ENCODE data around the gene CPT1B. TPM values are rescaled to one million over a fixed set of nuclear protein-coding genes. Genes with fewer than 3 reads are reported as not detected.

The CPT1B gene
- total and polyA plus RNA-seq, 2 donors (not counting 1 experiment from before 2014, with no cell fraction given): 0.82 to 4.8 TPM

DNA sequence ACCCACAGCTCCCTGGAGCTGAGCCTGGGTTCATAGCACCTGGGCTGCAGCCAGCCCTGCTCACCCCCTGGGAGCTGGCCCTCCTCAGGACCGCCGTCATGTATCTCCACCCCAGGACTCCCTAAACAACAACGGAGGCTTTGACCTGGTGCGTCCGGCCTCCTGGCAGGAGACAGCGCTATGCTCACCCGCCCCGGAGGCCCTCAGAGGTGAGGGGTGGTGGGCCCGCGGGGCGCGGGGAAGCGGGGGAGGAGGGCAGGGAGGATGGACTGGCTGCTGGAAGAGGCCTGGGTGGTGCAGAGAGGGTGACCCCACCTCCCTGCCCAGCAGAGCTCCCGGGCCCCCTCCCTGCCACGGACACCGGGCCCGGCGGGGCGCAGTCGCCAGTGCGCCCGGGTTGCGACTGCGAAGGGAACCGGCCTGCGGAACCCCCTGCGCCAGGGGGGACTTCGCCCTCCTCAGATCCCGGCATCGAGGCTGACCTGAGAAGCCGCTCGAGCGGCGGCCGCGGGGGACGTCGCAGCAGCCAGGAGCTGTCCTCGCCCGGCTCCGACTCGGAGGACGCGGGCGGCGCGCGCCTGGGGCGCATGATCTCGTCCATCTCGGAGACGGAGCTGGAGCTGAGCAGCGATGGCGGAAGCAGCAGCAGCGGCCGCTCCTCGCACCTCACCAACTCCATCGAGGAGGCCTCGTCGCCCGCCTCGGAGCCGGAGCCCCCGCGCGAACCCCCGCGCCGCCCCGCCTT lies 25.5 kb upstream of the CPT1B start:
- Histone ChIP-seq H3K4me2 (ENCODE audit: extremely low read depth, insufficient read depth, low read length) (no peak overlapping the region), H3K9ac (ENCODE audit: insufficient read depth, low read length) (no peak overlapping the region), H2AFZ (ENCODE audit: low read length) (no peak overlapping the region), H3K36me3 (ENCODE audit: control insufficient read depth, insufficient read depth, low read length) (no peaks in the 10 kb centered on the region), H3K27ac (ENCODE audit: insufficient read depth, low read length) (no peak overlapping the region), H3K4me1 (ENCODE audit: control insufficient read depth, extremely low read depth, insufficient read depth, low read length) (no peaks in the 10 kb centered on the region), H3K4me3 (replicated peaks in 1 of 4; ENCODE audit: control extremely low read depth in 1 of 4, insufficient read depth in 1 of 4, low read depth in 3 of 4, low read length in 4 of 4) (no peak overlapping the region), H3K9me3 (ENCODE audit: control insufficient read depth, insufficient read depth, low read depth, low read length) (no peaks in the 10 kb centered on the region), H3K79me2 (ENCODE audit: control insufficient read depth, insufficient read depth, low read length) (no peaks in the 10 kb centered on the region), H3K27me3 (ENCODE audit: control insufficient read depth, insufficient read depth, low read length) (peaks cover 25% of the 10 kb centered on the region), H4K20me1 (ENCODE audit: control insufficient read depth, extremely low read depth, insufficient read depth, low read length) (no peaks in the 10 kb centered on the region)
- no peak for DNase-seq (ENCODE audit: low read depth in 2 of 2)
- TF ChIP-seq, protein P1, sequence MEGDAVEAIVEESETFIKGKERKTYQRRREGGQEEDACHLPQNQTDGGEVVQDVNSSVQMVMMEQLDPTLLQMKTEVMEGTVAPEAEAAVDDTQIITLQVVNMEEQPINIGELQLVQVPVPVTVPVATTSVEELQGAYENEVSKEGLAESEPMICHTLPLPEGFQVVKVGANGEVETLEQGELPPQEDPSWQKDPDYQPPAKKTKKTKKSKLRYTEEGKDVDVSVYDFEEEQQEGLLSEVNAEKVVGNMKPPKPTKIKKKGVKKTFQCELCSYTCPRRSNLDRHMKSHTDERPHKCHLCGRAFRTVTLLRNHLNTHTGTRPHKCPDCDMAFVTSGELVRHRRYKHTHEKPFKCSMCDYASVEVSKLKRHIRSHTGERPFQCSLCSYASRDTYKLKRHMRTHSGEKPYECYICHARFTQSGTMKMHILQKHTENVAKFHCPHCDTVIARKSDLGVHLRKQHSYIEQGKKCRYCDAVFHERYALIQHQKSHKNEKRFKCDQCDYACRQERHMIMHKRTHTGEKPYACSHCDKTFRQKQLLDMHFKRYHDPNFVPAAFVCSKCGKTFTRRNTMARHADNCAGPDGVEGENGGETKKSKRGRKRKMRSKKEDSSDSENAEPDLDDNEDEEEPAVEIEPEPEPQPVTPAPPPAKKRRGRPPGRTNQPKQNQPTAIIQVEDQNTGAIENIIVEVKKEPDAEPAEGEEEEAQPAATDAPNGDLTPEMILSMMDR (conservative IDR thresholded peaks at IDR 0.05 in 1 of 2, IDR thresholded peaks at IDR 0.05 in 1 of 2; ENCODE audit: low read depth in 1 of 2, low read length in 2 of 2): no peak
- peak; percentile 59 for TF ChIP-seq EZH2 (IDR thresholded peaks at IDR 0.05; ENCODE audit: low read length, missing control alignments)

DNA sequence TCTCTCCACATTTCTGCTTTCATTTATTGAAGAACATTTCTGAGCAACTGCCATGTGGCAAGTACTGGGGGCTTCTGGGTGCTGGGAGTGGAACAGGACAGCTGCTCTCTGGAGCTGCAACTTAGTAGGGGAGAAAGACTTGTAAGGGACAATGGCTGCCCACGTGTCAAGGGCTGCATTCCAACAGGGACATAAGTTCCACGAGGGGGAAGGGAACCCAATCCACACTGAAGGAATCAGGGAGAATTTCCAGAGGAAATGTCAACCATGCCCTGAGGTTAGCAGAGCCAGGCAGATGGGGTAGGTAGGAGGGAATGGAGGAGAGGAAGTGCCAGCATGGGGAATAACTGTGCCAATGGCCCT lies 24.1 kb upstream of the CPT1B start:
- H3K4me2 ChIP-seq (ENCODE audit: extremely low read depth, insufficient read depth, low read length): no peak overlapping the region
- no peaks in the 10 kb centered on the region for H4K20me1 ChIP-seq (ENCODE audit: control insufficient read depth, extremely low read depth, insufficient read depth, low read length)
- H3K4me3 ChIP-seq (replicated peaks in 1 of 4; ENCODE audit: control extremely low read depth in 1 of 4, insufficient read depth in 1 of 4, low read depth in 3 of 4, low read length in 4 of 4): no peak overlapping the region
- no peaks in the 10 kb centered on the region for H3K36me3 ChIP-seq (ENCODE audit: control insufficient read depth, insufficient read depth, low read length)
- no peak overlapping the region for H3K9ac ChIP-seq (ENCODE audit: insufficient read depth, low read length)
- no peaks in the 10 kb centered on the region for H3K79me2 ChIP-seq (ENCODE audit: control insufficient read depth, insufficient read depth, low read length)
- H2AFZ ChIP-seq (ENCODE audit: low read length): no peak overlapping the region
- DNase-seq (ENCODE audit: low read depth in 2 of 2): no peak
- H3K4me1 ChIP-seq (ENCODE audit: control insufficient read depth, extremely low read depth, insufficient read depth, low read length): no peaks in the 10 kb centered on the region
- H3K27me3 ChIP-seq (ENCODE audit: control insufficient read depth, insufficient read depth, low read length): peaks cover 25% of the 10 kb centered on the region
- H3K27ac ChIP-seq (ENCODE audit: insufficient read depth, low read length): no peak overlapping the region
- no peaks in the 10 kb centered on the region for H3K9me3 ChIP-seq (ENCODE audit: control insufficient read depth, insufficient read depth, low read depth, low read length)
- TF ChIP-seq EZH2 (IDR thresholded peaks at IDR 0.05; ENCODE audit: low read length, missing control alignments): peak; percentile 32
- TF ChIP-seq, protein P1 (conservative IDR thresholded peaks at IDR 0.05 in 1 of 2, IDR thresholded peaks at IDR 0.05 in 1 of 2; ENCODE audit: low read depth in 1 of 2, low read length in 2 of 2): no peak

DNA sequence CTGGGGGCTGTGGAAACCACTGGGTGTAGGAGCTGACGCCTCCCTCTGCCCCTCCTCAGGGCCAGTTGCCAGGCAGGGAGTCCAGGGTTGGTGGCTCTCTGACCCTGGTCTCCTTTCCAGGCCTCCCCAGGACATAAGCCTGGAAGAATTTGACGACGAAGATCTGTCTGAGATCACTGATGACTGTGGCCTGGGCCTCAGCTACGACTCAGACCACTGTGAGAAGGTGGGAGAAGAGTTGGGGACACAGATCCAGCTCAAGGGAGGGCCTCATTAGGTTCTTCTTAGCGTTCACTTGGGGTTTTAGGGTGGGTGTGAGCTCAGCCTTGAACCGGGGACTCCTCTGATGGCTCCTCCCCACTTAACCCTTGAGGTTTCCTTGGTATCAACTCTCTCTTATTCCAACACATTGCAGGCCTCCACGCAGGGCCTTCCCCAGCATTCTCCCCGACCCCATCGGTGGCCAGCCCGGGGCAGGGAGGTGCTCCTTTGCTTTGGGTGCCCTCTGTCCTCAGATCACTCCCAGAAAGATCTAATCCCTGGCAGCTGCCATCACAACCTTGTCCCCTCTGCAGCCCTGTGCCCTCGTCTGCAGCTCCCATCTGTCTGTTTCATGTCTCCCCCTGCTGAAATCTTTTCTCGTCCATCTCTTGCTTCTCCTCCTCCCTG lies 23.6 kb upstream of the CPT1B start:
- no peak overlapping the region for H3K9ac ChIP-seq (ENCODE audit: insufficient read depth, low read length)
- H3K9me3 ChIP-seq (ENCODE audit: control insufficient read depth, insufficient read depth, low read depth, low read length): no peaks in the 10 kb centered on the region
- no peak overlapping the region for H3K27ac ChIP-seq (ENCODE audit: insufficient read depth, low read length)
- no peaks in the 10 kb centered on the region for H4K20me1 ChIP-seq (ENCODE audit: control insufficient read depth, extremely low read depth, insufficient read depth, low read length)
- H3K27me3 ChIP-seq (ENCODE audit: control insufficient read depth, insufficient read depth, low read length): peaks cover 25% of the 10 kb centered on the region
- no peaks in the 10 kb centered on the region for H3K36me3 ChIP-seq (ENCODE audit: control insufficient read depth, insufficient read depth, low read length)
- DNase-seq (ENCODE audit: low read depth in 2 of 2): no peak
- no peaks in the 10 kb centered on the region for H3K4me1 ChIP-seq (ENCODE audit: control insufficient read depth, extremely low read depth, insufficient read depth, low read length)
- H3K4me3 ChIP-seq (replicated peaks in 1 of 4; ENCODE audit: control extremely low read depth in 1 of 4, insufficient read depth in 1 of 4, low read depth in 3 of 4, low read length in 4 of 4): no peak overlapping the region
- no peak overlapping the region for H3K4me2 ChIP-seq (ENCODE audit: extremely low read depth, insufficient read depth, low read length)
- no peaks in the 10 kb centered on the region for H3K79me2 ChIP-seq (ENCODE audit: control insufficient read depth, insufficient read depth, low read length)
- no peak overlapping the region for H2AFZ ChIP-seq (ENCODE audit: low read length)
- TF ChIP-seq, protein P1 (conservative IDR thresholded peaks at IDR 0.05 in 1 of 2, IDR thresholded peaks at IDR 0.05 in 1 of 2; ENCODE audit: low read depth in 1 of 2, low read length in 2 of 2): no peak
- no peak for TF ChIP-seq EZH2 (IDR thresholded peaks at IDR 0.05; ENCODE audit: low read length, missing control alignments)
